ENCODE measurements around the gene ANO1. TPM values are rescaled to one million over a fixed set of nuclear protein-coding genes. Genes with fewer than 3 reads are reported as not detected.

The ANO1 gene
- polyA plus RNA-seq, 3 donors, result not detected

GRCh38 chr11:70135142-70135541 lies 57.0 kb downstream of the ANO1 start:
- no peak overlapping the region for H3K9ac ChIP-seq (ENCODE audit: insufficient read depth, low read length, poor library complexity, severe bottlenecking)
- intact Hi-C loops (cut with micrococcal nuclease), result no loop called here

GRCh38 chr11:70135625-70136059 lies 57.5 kb downstream of the ANO1 start:
- Histone ChIP-seq H3K27me3 (ENCODE audit: control insufficient read depth in 2 of 2, insufficient read depth in 2 of 2, low read length in 2 of 2) (peaks cover 0 to 1% of the 10 kb centered on the region in 2 donors), H2AFZ (ENCODE audit: insufficient read depth, low read depth, low read length, poor library complexity, severe bottlenecking) (no peak overlapping the region), H3K36me3 (replicated peaks in 1 of 2; ENCODE audit: control insufficient read depth in 1 of 2, insufficient read depth in 2 of 2, low read length in 2 of 2) (no peaks in the 10 kb centered on the region), H3K9me3 (replicated peaks in 1 of 2; ENCODE audit: control insufficient read depth in 1 of 2, insufficient read depth in 1 of 2, low read length in 2 of 2) (no peaks in the 10 kb centered on the region), H3K4me1 (ENCODE audit: control insufficient read depth in 1 of 2, insufficient read depth in 2 of 2, low read length in 2 of 2) (no peaks in the 10 kb centered on the region), H3K4me3 (replicated peaks in 1 of 3; ENCODE audit: low read depth in 2 of 3, low read length in 3 of 3) (no peak overlapping the region), H4K20me1 (ENCODE audit: insufficient read depth, low read length) (no peaks in the 10 kb centered on the region), H3K9ac (ENCODE audit: insufficient read depth, low read length, poor library complexity, severe bottlenecking) (no peak overlapping the region), H3K27ac (ENCODE audit: low read depth in 1 of 2, low read length in 2 of 2) (no peak overlapping the region), H3K4me2 (replicated peaks; ENCODE audit: extremely low read depth, low read length, poor library complexity, severe bottlenecking) (no peak overlapping the region), H3K79me2 (ENCODE audit: insufficient read depth, low read length) (no peaks in the 10 kb centered on the region)
- intact Hi-C loops (cut with micrococcal nuclease), result no loop called here
- no peak for TF ChIP-seq CTCF (IDR thresholded peaks at IDR 0.05)
- DNase-seq, result no peak
- Mint-ChIP-seq H3K9me3 (peaks cover 0 to 3% (median 0%) of the 10 kb centered on the region in 7 donors), H3K4me3 (no peak overlapping the region), H3K27ac (no peak overlapping the region), H3K4me1 (no peaks in the 10 kb centered on the region), H3K36me3 (no peaks in the 10 kb centered on the region), H3K27me3 (ENCODE audit: low read depth in 3 of 3) (peaks cover 5 to 23% (median 19%) of the 10 kb centered on the region in 3 donors)
- 81% methylated on average over 13 of the region's 15 CpGs for WGBS (ENCODE audit: insufficient coverage)

More at GRCh38 chr11:70135142-70135541, 57.0 kb downstream of the ANO1 start:
- no peaks in the 10 kb centered on the region for H3K9me3 ChIP-seq (replicated peaks in 1 of 2; ENCODE audit: control insufficient read depth in 1 of 2, insufficient read depth in 1 of 2, low read length in 2 of 2)
- no peaks in the 10 kb centered on the region for H3K36me3 ChIP-seq (replicated peaks in 1 of 2; ENCODE audit: control insufficient read depth in 1 of 2, insufficient read depth in 2 of 2, low read length in 2 of 2)
- Mint-ChIP-seq H3K4me1 (no peaks in the 10 kb centered on the region), H3K4me3 (no peak overlapping the region), H3K27me3 (ENCODE audit: low read depth in 3 of 3) (peaks cover 2 to 20% (median 17%) of the 10 kb centered on the region in 3 donors), H3K36me3 (no peaks in the 10 kb centered on the region), H3K27ac (no peak overlapping the region), H3K9me3 (peaks cover 0 to under 1% (median 0%) of the 10 kb centered on the region in 7 donors)
- no peak for DNase-seq
- H3K4me3 ChIP-seq (replicated peaks in 1 of 3; ENCODE audit: low read depth in 2 of 3, low read length in 3 of 3), result no peak overlapping the region
- 91% methylated on average over 7 of the region's 8 CpGs for WGBS (ENCODE audit: insufficient coverage)
- TF ChIP-seq CTCF (IDR thresholded peaks at IDR 0.05), result no peak
- H2AFZ ChIP-seq (ENCODE audit: insufficient read depth, low read depth, low read length, poor library complexity, severe bottlenecking), result no peak overlapping the region
- H3K4me1 ChIP-seq (ENCODE audit: control insufficient read depth in 1 of 2, insufficient read depth in 2 of 2, low read length in 2 of 2), result no peaks in the 10 kb centered on the region
- H3K27ac ChIP-seq (ENCODE audit: low read depth in 1 of 2, low read length in 2 of 2), result no peak overlapping the region
- no peaks in the 10 kb centered on the region for H3K79me2 ChIP-seq (ENCODE audit: insufficient read depth, low read length)
- no peaks in the 10 kb centered on the region for H4K20me1 ChIP-seq (ENCODE audit: insufficient read depth, low read length)
- no peaks in the 10 kb centered on the region for H3K27me3 ChIP-seq (ENCODE audit: control insufficient read depth in 2 of 2, insufficient read depth in 2 of 2, low read length in 2 of 2)
- no peak overlapping the region for H3K4me2 ChIP-seq (replicated peaks; ENCODE audit: extremely low read depth, low read length, poor library complexity, severe bottlenecking)
